NK-92 treated with Interleukin-12 subunit alpha and Interleukin-12 subunit beta, amount 100 ng/mL, for 24 hours (cell line): ENCODE results near the gene MRPL46.
A peak's percentile ranks its signal among the peaks of the same experiment; 100 is the strongest.
"Not testable (repeated sequence)": the region's sequence is repeated elsewhere in the genome, so short reads cannot be mapped to it uniquely, and the experiment has no call there.

Experiments
- DNase-seq: peaks from one replicate; lab custom pipeline; 2025; lab: John Stamatoyannopoulos, UW

Gene MRPL46

DNA sequence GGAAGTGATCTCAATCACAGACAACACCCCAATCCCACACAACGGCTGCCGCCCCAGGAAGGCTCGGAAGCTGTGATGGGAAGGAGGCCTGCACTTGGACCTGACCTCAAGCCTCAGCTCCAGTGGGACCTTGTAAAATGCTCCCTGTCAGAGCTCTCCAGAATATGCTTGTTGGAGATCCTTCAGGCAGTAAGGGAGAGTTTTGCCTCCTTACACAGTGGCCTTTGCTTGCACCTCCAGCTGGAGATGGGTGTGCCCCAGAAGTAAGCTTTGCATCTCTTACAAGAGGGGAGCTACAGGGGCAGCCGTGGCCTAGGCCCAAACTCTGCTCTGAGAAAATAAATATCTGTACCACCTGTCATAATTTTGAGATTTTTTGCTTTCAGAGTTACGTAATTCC, 10.7 kb upstream of the MRPL46 start:
- no peak for DNase-seq

DNA sequence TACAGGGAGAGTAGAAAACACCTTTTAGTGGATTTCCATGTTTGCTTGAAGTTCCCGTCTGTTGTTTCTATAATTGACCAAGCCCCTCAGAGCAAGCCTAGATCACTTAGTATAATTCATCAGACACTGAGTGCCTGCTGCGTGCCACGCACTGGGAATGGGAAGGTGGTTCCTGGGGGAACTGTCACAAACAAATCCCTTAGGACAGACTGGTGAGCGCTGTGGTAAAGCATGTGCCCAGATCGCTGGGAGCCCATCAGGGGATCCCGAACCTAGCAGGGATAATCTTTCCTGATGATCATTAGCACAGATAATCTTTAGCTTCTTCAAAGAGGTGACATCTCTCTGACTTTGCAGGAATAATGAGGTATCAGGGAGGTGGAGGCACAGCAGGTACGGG, 9.9 kb upstream of the MRPL46 start:
- DNase-seq = no peak

- no peak for DNase-seq
Measured at GRCh38 chr15:88476635-88477060, 9.5 kb upstream of the MRPL46 start.

- DNase-seq = not testable (repeated sequence)
Measured at GRCh38 chr15:88473661-88474293, 6.6 kb upstream of the MRPL46 start.

DNA sequence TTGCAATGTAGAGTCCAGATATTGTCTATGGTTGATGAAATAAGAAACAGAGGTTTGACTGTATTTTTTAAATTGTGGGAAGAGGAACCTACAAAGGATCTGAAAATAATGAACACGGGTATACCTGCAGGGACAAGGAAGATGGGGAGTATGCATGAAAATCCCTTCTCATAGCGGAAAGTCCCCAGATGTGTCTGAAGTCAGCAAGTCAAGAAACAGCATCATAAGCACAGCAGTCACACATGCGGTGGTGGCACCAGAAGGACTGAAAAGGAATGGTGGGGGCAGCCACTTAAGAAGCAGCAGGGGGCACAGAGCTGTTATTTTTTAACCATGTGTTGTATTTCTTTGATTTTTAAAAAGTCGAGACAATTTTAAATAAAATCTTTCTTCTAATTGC, 5.0 kb upstream of the MRPL46 start:
- DNase-seq = no peak

DNA sequence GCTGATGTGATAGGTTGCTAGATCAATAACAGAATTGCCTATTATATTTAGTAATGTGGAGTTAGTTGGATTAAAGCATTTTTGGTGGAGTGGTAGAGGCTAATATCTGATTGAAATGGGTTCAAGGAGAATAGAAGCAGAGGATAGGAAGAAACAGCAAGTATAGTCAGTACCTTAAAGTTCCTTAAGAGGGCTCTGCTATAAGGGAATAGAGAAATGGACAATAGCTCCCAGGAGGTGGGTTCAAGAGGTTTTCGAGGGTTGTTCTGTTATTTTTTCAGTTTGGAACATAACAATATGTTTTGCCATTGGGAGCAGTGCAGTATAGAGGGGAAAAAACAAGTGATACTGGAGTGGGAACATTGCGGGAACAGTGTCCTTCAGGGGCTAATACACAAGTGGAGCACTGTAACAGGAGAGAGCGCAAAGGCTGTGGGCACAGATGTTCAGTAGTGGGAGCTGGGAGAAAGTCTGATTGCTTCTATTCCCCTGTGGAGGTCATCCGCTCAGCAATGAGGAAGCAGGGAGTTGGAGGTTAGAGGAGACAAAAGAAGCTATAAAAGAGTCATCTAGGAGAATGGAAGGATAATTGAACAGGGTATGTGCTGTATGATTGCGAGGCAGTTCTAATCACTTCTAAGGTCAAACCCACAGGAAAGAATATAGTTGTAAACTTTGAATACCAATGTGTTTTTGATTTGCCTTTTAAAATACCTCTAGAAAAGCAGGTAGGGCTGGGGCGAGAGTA, 3.6 kb upstream of the MRPL46 start:
- no peak for DNase-seq

GRCh38 chr15:88469321-88469720, 2.1 kb upstream of the MRPL46 start:
- no peak for DNase-seq

DNA sequence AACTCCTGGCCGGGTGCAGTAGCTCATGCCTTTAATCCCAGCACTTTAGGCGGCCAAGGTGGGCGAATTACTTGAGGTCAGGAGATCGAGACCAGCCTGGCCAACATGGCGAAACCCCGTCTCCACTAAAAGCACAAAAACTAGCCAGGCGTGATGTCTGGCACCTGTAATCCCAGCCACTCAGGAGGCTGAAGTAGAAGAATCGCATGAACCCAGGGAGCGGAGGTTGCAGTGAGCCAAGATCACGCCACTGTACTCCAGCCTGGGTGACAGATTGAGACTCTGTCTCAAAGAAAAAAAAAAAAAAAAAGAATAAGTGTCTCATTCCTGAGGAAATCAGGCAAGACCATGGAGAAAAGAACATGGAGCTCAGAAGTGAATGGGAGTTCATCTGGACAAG, 1.5 kb upstream of the MRPL46 start:
- DNase-seq = not testable (repeated sequence)

DNA sequence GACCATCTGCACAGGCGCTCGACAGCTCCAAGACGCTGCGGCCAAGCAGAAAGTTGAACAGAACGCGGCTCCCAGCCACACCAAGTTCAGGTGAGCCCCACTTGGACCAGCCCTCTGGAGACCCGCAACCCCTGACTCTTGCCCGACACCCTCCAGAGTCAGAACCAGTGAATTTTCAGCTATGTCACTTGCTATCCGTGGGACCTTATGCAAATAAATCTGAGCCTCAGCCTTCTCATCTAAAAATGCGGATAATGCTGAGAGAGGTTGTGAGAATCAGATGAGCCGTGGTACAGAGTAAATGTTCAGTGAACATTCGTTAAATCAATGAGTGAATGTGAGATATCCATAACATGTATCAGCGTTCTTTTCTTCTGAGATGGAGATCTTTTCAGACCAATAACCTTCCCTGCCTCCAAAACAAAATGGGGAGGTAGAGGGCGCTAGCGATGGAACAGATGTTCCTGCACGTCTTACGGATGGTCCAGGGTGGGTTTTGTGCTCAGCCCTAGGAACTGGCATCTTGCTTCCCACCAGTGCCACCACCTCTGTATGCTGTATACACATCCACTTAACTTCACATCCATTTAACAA, 844 bp upstream of the MRPL46 start:
- no peak for DNase-seq

DNA sequence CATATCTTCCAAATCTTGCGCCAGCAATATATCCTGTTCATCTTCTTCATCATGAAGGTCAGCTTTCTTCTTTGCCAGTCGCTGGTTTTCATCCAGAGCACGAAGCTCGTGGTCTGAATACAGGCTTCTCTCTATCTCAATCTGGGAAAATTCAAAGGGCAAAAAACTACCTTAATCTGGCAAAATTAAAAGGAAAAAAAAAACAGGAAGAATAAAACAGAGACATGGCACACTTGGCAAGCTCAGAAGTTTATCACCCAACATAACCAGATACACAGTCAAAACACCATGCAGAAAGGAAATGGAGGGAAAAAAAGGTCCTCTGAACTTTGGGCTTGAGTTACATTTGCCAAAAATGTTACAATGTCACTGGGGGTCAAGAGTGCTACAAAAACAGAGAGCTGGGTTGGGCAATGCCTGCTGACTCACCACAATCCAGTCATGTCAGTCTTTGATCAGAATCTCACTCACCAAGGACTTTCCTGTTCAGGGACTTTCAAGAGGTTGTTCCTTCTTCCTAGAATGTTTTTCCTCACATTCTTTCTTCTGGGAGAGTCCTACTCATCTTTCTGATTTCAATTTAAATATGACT, 1.5 kb downstream of the MRPL46 start:
- DNase-seq = peak; percentile 29

DNA sequence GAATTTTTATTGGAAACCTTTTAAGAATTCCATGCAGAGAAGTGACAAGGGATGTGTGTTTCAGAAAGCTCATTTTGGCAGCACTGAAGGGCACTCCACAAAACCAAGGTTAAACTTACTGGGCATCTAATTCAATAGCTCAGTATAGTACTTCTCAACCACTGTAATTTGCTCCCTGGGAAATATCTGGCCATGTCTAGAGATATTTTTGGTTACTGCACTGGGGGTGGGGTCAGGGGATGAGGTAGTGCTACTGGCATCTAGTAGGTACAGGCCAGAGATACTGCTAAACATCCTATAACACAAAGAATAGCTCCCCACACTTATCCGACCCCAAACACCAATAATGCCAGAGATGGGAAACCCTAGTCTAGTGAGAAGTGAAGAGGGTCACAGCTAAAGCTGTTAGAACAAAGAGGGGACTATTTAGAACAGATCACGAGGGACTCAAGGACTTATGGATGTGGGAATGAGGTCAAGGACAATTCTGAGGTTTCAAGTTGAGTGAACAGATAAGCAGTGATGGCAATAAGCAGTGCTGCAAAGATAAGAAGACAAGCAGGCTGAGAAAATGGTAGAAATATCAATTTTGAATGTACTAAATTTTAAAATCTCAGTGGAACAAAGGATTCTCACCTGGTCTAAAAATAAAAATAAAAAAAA, 3.2 kb downstream of the MRPL46 start:
- no peak for DNase-seq

DNA sequence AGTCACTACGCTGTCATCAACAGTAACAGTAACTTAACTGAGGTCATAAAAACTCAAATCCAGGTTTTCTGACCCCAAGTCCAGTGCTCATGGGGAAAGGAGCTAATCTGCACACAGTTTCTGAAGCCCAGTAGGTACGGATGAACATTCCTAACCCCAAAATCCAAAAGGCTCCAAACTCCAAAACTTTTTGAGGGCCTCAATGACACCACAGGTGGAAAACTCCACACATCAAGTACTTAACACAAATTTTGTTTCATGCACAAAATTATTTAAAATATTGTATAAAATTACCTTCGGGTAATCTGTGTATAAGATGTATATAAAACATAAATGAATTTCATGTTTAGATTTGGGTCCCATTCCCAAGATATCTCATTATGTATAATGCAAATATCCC, 10.5 kb downstream of the MRPL46 start:
- no peak for DNase-seq

DNA sequence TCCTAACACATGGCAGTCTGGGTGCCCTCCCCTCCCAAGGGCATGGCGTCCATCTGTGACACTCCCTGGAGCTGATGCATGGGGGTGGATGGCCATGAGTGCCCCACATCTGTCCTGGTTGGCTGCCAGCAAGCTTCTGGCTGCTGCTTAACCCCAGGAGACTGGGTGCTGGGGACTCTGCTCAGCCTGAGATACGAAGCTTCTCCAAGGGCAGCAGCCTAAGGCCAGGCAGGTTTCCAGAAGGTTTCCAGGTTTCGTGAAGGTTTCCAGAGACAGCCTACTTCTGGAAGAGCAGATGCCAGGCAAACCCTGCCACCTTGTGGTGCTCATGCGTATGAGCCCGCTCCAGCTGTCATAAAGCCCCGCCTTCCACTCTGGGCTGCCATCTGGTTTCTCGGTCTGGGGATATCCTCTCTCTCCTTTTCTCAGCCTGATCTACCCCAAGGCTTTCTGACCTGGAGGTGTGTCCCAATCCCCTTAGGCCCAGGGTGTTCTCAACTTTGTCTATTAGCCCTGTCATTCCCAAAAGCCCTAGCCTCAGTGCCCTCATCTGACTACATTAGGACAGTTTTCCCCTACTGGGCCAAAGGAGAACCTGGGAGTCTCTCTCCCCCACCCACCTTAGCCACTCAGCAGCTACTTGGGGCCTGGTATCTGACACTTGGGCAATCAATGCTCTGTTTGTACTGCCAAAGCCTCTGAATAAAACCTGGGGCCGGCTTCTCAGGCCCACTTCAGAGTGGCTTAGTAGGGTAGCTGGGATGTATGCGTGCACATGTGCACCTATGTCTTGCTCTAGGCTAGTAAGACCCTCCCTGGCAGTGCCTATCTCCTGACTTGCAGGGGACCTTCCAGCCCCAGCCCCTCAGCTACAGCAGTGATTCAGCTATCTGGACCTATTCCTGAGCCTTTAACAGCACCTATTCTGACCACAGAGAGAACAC, 12.0 kb downstream of the MRPL46 start:
- no peak for DNase-seq

DNA sequence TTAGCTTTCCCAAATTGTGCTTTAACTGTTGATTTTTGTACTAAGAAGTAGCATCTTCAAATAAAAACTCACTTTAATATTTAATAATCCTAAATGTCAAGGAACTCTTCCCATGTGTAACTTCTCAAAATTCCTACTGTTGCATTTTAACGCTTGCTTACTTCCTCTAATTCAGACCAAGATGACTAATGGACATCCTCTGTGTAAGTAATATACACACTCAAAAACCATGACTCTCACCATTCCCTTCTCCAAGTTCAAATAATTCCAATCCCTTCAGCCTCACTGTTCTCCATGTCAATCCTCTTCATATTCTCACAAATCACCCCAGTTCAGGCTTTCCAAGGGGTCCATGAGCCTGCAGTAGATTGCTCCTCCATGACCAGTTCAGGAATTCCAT, 13.0 kb downstream of the MRPL46 start:
- DNase-seq = no peak

- no peak for DNase-seq
Measured at GRCh38 chr15:88453651-88454050, 13.5 kb downstream of the MRPL46 start.

GRCh38 chr15:88450125-88450798, 16.9 kb downstream of the MRPL46 start:
- DNase-seq = peak; percentile 44

- DNase-seq = no peak
Measured at GRCh38 chr15:88449581-88449980, 17.6 kb downstream of the MRPL46 start.

- no peak for DNase-seq
Measured at GRCh38 chr15:88448991-88449461, 18.2 kb downstream of the MRPL46 start.

GRCh38 chr15:88447741-88448140, 19.4 kb downstream of the MRPL46 start:
- no peak for DNase-seq

GRCh38 chr15:88447206-88447605, 20.0 kb downstream of the MRPL46 start:
- no peak for DNase-seq
